K562 (cell line): ENCODE data around the gene ASPDH. TPM values are rescaled to one million over a fixed set of nuclear protein-coding genes. Genes with fewer than 3 reads are reported as not detected.

Experiments
- CHD2 ChIP-seq: IDR thresholded peaks from 2 replicates; pipeline ENCODE4 v1.6.1; 2011; ENCODE audit warnings: low read depth, low read length
- EGR1 ChIP-seq: fragments of 450-650 bp; conservative IDR thresholded peaks from 2 replicates; pipeline ENCODE4 v1.6.1; 2017; ENCODE audit warnings: mild to moderate bottlenecking
- HEY1 ChIP-seq: fragments of 250-450 bp; sonication (Bioruptor Pico); IDR thresholded peaks from 2 replicates; pipeline ENCODE4 v1.5.0; 2020; ENCODE audit warnings: mild to moderate bottlenecking, moderate library complexity, borderline replicate concordance
- MBD2 ChIP-seq: sonication (generic); IDR thresholded peaks from 2 replicates; pipeline ENCODE4 v1.6.1; 2016; ENCODE audit warnings: low read depth, borderline replicate concordance
- NONO ChIP-seq, 2 experiments: fragments of 200-400 bp in 1 of 2; fragments of 450-650 bp in 1 of 2; formaldehyde crosslinking in 1 of 2; IDR thresholded peaks; 2 replicates each; pipeline ENCODE4 v1.6.1; 2017; ENCODE audit warnings: low read depth in 2 of 2, mild to moderate bottlenecking in 2 of 2, moderate library complexity in 2 of 2, low read length in 1 of 2
- POLR2AphosphoS2 ChIP-seq: IDR thresholded peaks from 2 replicates; pipeline ENCODE4 v1.6.1; 2012; ENCODE audit warnings: low read length, improper control_type of control experiment
- RBM25 ChIP-seq: fragments of 200-400 bp; formaldehyde crosslinking; IDR thresholded peaks from 2 replicates; pipeline ENCODE4 v1.6.1; 2018; ENCODE audit warnings: low read length, low read depth, moderate library complexity; ENCODE audit not compliant: severe bottlenecking
- SAFB ChIP-seq: fragments of 200-400 bp; formaldehyde crosslinking; IDR thresholded peaks from 2 replicates; pipeline ENCODE4 v1.6.1; 2017; ENCODE audit warnings: low read depth, low read length, borderline replicate concordance
- ZNF3 ChIP-seq: fragments of 250-450 bp; sonication (Bioruptor Pico); IDR thresholded peaks from 2 replicates; pipeline ENCODE4 v1.5.0; 2021; ENCODE audit warnings: mild to moderate bottlenecking, moderate library complexity
- polyA plus RNA-seq, 8 experiments: library from polyadenylated mRNA; depleted of rRNA in 4 of 8; stranded (reverse) in 5 of 8; unstranded in 3 of 8; fragments of >200 nt; fragmentation: Nextera tagmentation in 2 of 8; fragmentation: Illumina TruSeq in 1 of 8; extraction: Ambion mirVana in 2 of 8; extraction: Trizol in 1 of 8; gene quantifications; 2 replicates each; pipeline versions ENCODE4 v1.2.1 to v1.2.3, GENCODE V29; 2011 to 2014; ENCODE audit warnings: inconsistent platforms in 1 of 8, missing spikeins in 1 of 8
- total RNA-seq, 7 experiments: library from RNA; depleted of rRNA in 6 of 7; stranded (reverse); fragments of >200 nt in 6 of 7; fragmentation: Illumina TruSeq in 2 of 7; extraction: Trizol in 2 of 7; gene quantifications; 2 replicates each; pipeline versions ENCODE4 v1.2.1 to v1.2.3, GENCODE V29; 2011 to 2021; ENCODE audit warnings: low replicate concordance in 1 of 7
- TF ChIP-seq, protein P1 (sequence below): sonication (generic); formaldehyde crosslinking; IDR thresholded peaks from 2 replicates; pipeline ENCODE4 v1.8.1; 2023; ENCODE audit warnings: mild to moderate bottlenecking, missing genetic modification reagents
- TF ChIP-seq, protein P2 (sequence below): sonication (generic); formaldehyde crosslinking; IDR thresholded peaks from 2 replicates; pipeline ENCODE4 v1.8.0; 2022; ENCODE audit warnings: mild to moderate bottlenecking, missing genetic modification reagents
- TF ChIP-seq, protein P3 (sequence below): fragments of 250-450 bp; sonication (Bioruptor Pico); IDR thresholded peaks from 2 replicates; pipeline ENCODE4 v1.8.0; 2022; ENCODE audit warnings: moderate library complexity, mild to moderate bottlenecking, inconsistent platforms
- TF ChIP-seq, protein P4 (sequence below): sonication (generic); formaldehyde crosslinking; IDR thresholded peaks from 2 replicates; pipeline ENCODE4 v1.8.0; 2023; ENCODE audit warnings: mild to moderate bottlenecking, missing genetic modification reagents
- TF ChIP-seq, protein P5 (sequence below): IDR thresholded peaks from 2 replicates; pipeline ENCODE4 v1.6.1; 2011; ENCODE audit not compliant: insufficient read length; ENCODE audit errors: extremely low read depth
- TF ChIP-seq, protein P6 (sequence below): sonication (generic); formaldehyde crosslinking; IDR thresholded peaks from 2 replicates; pipeline ENCODE4 v1.5.0; 2020; ENCODE audit warnings: missing genetic modification reagents

ASPDH gene
- total and polyA plus RNA-seq, 9 of the 15 experiments (the other 6 are each of a cell fraction or from before 2014, with no cell fraction given): not detected

DNA sequence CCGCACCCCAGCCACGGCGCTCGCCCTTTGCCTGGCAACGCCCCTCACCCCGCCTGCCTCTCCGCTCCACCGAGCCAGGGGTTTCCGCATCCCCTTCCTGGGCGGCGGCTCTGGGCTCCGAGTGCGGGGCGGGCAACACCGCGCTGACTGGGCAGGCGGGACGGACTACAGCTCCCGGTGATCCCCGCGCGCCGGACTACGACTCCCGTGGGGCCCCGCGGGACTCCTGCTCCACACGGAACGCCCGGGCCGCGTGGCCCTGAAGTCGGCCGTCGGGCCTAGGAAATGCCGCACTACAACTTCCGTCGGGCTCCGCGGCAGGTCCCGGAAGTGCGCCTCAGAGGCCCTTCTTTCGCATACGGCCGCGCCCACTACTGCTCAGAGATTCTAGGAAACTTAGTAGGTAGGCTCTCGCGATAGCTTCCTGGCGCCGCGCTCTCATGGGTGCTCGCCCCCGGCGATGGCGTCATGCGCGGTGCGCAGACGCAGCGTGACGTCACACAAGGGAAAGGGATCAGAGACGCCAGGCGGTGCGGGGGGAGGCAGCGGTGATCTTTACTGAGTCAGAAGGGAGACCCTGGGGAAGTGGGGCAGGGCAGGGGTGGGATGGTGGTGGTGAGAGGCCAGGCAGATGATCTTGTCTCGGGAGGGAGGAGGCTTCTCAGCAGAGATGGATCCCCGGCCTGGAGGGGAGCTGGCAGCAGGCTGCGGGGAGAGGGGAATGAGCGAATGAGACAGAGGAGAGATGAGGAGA is 2.5 kb downstream of the ASPDH start, which contains the start of gene JOSD2 (continued):
- TF ChIP-seq, protein P1, sequence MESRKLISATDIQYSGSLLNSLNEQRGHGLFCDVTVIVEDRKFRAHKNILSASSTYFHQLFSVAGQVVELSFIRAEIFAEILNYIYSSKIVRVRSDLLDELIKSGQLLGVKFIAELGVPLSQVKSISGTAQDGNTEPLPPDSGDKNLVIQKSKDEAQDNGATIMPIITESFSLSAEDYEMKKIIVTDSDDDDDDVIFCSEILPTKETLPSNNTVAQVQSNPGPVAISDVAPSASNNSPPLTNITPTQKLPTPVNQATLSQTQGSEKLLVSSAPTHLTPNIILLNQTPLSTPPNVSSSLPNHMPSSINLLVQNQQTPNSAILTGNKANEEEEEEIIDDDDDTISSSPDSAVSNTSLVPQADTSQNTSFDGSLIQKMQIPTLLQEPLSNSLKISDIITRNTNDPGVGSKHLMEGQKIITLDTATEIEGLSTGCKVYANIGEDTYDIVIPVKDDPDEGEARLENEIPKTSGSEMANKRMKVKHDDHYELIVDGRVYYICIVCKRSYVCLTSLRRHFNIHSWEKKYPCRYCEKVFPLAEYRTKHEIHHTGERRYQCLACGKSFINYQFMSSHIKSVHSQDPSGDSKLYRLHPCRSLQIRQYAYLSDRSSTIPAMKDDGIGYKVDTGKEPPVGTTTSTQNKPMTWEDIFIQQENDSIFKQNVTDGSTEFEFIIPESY (CRISPR knock-in tag): peak; percentile 27; the same call in 1 of the 2 replicates
- TF ChIP-seq, protein P2, sequence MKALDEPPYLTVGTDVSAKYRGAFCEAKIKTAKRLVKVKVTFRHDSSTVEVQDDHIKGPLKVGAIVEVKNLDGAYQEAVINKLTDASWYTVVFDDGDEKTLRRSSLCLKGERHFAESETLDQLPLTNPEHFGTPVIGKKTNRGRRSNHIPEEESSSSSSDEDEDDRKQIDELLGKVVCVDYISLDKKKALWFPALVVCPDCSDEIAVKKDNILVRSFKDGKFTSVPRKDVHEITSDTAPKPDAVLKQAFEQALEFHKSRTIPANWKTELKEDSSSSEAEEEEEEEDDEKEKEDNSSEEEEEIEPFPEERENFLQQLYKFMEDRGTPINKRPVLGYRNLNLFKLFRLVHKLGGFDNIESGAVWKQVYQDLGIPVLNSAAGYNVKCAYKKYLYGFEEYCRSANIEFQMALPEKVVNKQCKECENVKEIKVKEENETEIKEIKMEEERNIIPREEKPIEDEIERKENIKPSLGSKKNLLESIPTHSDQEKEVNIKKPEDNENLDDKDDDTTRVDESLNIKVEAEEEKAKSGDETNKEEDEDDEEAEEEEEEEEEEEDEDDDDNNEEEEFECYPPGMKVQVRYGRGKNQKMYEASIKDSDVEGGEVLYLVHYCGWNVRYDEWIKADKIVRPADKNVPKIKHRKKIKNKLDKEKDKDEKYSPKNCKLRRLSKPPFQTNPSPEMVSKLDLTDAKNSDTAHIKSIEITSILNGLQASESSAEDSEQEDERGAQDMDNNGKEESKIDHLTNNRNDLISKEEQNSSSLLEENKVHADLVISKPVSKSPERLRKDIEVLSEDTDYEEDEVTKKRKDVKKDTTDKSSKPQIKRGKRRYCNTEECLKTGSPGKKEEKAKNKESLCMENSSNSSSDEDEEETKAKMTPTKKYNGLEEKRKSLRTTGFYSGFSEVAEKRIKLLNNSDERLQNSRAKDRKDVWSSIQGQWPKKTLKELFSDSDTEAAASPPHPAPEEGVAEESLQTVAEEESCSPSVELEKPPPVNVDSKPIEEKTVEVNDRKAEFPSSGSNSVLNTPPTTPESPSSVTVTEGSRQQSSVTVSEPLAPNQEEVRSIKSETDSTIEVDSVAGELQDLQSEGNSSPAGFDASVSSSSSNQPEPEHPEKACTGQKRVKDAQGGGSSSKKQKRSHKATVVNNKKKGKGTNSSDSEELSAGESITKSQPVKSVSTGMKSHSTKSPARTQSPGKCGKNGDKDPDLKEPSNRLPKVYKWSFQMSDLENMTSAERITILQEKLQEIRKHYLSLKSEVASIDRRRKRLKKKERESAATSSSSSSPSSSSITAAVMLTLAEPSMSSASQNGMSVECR (CRISPR knock-in tag): peak; percentile 45; the same call in 1 of the 2 replicates
- TF ChIP-seq, protein P3, sequence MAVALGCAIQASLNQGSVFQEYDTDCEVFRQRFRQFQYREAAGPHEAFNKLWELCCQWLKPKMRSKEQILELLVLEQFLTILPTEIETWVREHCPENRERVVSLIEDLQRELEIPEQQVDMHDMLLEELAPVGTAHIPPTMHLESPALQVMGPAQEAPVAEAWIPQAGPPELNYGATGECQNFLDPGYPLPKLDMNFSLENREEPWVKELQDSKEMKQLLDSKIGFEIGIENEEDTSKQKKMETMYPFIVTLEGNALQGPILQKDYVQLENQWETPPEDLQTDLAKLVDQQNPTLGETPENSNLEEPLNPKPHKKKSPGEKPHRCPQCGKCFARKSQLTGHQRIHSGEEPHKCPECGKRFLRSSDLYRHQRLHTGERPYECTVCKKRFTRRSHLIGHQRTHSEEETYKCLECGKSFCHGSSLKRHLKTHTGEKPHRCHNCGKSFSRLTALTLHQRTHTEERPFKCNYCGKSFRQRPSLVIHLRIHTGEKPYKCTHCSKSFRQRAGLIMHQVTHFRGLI (CRISPR knock-in tag): no peak
- TF ChIP-seq, protein P4, sequence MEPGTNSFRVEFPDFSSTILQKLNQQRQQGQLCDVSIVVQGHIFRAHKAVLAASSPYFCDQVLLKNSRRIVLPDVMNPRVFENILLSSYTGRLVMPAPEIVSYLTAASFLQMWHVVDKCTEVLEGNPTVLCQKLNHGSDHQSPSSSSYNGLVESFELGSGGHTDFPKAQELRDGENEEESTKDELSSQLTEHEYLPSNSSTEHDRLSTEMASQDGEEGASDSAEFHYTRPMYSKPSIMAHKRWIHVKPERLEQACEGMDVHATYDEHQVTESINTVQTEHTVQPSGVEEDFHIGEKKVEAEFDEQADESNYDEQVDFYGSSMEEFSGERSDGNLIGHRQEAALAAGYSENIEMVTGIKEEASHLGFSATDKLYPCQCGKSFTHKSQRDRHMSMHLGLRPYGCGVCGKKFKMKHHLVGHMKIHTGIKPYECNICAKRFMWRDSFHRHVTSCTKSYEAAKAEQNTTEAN (CRISPR knock-in tag): no peak
- no peak for TF ChIP-seq ZNF3 (CRISPR knock-in tag)
- TF ChIP-seq EGR1: peak; percentile 81
- TF ChIP-seq HEY1 (CRISPR knock-in tag): peak; percentile 60; the same call in 1 of the 2 replicates
- peak in 1 of 2 experiments; percentile 70; a peak in 2 of 4 replicates for TF ChIP-seq NONO (IDR thresholded peaks at IDR 0.05; ENCODE audit: low read depth in 2 of 2, low read length in 1 of 2)
- TF ChIP-seq CHD2: peak; percentile 99
- TF ChIP-seq, protein P5, sequence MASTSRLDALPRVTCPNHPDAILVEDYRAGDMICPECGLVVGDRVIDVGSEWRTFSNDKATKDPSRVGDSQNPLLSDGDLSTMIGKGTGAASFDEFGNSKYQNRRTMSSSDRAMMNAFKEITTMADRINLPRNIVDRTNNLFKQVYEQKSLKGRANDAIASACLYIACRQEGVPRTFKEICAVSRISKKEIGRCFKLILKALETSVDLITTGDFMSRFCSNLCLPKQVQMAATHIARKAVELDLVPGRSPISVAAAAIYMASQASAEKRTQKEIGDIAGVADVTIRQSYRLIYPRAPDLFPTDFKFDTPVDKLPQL: no peak
- TF ChIP-seq MBD2: peak; percentile 81
- TF ChIP-seq, protein P6, sequence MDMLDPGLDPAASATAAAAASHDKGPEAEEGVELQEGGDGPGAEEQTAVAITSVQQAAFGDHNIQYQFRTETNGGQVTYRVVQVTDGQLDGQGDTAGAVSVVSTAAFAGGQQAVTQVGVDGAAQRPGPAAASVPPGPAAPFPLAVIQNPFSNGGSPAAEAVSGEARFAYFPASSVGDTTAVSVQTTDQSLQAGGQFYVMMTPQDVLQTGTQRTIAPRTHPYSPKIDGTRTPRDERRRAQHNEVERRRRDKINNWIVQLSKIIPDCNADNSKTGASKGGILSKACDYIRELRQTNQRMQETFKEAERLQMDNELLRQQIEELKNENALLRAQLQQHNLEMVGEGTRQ (CRISPR knock-in tag): peak; percentile 72
- peak; percentile 98 for TF ChIP-seq POLR2AphosphoS2
- TF ChIP-seq SAFB: peak; percentile 94
- TF ChIP-seq RBM25: peak; percentile 84
